CD4-positive, alpha-beta T cell (primary cell): ENCODE results near the gene FUZ. TPM values are rescaled to one million over a fixed set of nuclear protein-coding genes. Genes with fewer than 3 reads are reported as not detected.

ENCODE experiments used
- ATAC-seq: fragments of 200-7000 bp; cut with Tn5 transposase; one replicate; pipeline ENCODE4 v1.10.0; 2022; ENCODE audit warnings: mild to moderate bottlenecking; ENCODE audit not compliant: poor library complexity
- CTCF ChIA-PET: fragments of 350-600 bp; sonication (Branson Sonifier 250); formaldehyde crosslinking; loops from one replicate; lab custom pipeline; 2021; ENCODE audit warnings: antibody characterized with exemption, inconsistent platforms; lab: Charles Lee
- POLR2A ChIA-PET: fragments of 350-600 bp; sonication (Branson Sonifier 250); formaldehyde crosslinking; loops from one replicate; lab custom pipeline; 2021; ENCODE audit warnings: antibody characterized with exemption, inconsistent platforms; lab: Charles Lee
- DNase-seq, 14 experiments: peaks; one replicate each; pipeline ENCODE4 v3.0.0-alpha.2; 2013 to 2020; ENCODE audit warnings: mixed read lengths in 2 of 14
- H3K27ac ChIP-seq, 2 donors: one replicate each; pipeline versions ENCODE4 v1.5.1 to v1.7.0; 2013; ENCODE audit warnings: low read length in 2 of 2, low read depth in 1 of 2, mild to moderate bottlenecking in 1 of 2
- H3K27me3 ChIP-seq, 2 experiments: 1 replicate in 1 of 2; 2 replicates in 1 of 2; pipeline versions ENCODE4 v1.6.1 to v1.7.0; 2013; ENCODE audit warnings: low read length in 2 of 2, control low read depth in 1 of 2, mild to moderate bottlenecking in 1 of 2, moderate library complexity in 1 of 2; ENCODE audit not compliant: insufficient read depth in 2 of 2, control insufficient read depth in 1 of 2
- H3K36me3 ChIP-seq: one replicate; pipeline ENCODE4 v1.6.1; 2013; ENCODE audit warnings: low read length, control low read depth; ENCODE audit not compliant: insufficient read depth
- H3K4me1 ChIP-seq: one replicate; pipeline ENCODE4 v1.6.1; 2013; ENCODE audit warnings: low read length, control low read depth; ENCODE audit not compliant: insufficient read depth
- H3K4me3 ChIP-seq: one replicate; pipeline ENCODE4 v1.5.1; 2013; ENCODE audit warnings: mild to moderate bottlenecking, low read length, moderate library complexity
- H3K9me3 ChIP-seq, 2 experiments: 1 replicate in 1 of 2; 2 replicates in 1 of 2; pipeline versions ENCODE4 v1.6.1 to v1.7.0; 2013; ENCODE audit warnings: low read length in 2 of 2, mild to moderate bottlenecking in 2 of 2, control low read depth in 1 of 2, moderate library complexity in 1 of 2; ENCODE audit not compliant: control insufficient read depth in 1 of 2, insufficient read depth in 1 of 2
- H3K27ac Mint-ChIP-seq: one replicate; pipeline ENCODE4 v1.8.0; 2020; ENCODE audit warnings: mixed read lengths
- H3K27me3 Mint-ChIP-seq: one replicate; pipeline ENCODE4 v1.8.0; 2021; ENCODE audit warnings: mixed read lengths
- H3K36me3 Mint-ChIP-seq: one replicate; pipeline ENCODE4 v1.8.0; 2021; ENCODE audit warnings: low read depth, mixed read lengths
- H3K4me1 Mint-ChIP-seq: one replicate; pipeline ENCODE4 v1.8.0; 2021; ENCODE audit warnings: low read depth, mixed read lengths
- H3K4me3 Mint-ChIP-seq: one replicate; pipeline ENCODE4 v1.8.0; 2020; ENCODE audit warnings: mild to moderate bottlenecking, mixed read lengths
- H3K9me3 Mint-ChIP-seq: one replicate; pipeline ENCODE4 v1.8.0; 2020; ENCODE audit warnings: mixed read lengths
- intact Hi-C, 2 experiments: fragments of 100-400 bp; cut with DNase I in 1 of 2; cut with micrococcal nuclease in 1 of 2; formaldehyde crosslinking; loops; one replicate each; pipeline versions ENCODE4 v1.15.1 to v1.9.0; 2023 to 2025; cut with DNase I, micrococcal nuclease
- total RNA-seq, 174 experiments: library from RNA in 2 of 174; stranded (reverse) in 2 of 174; gene quantifications; one replicate each; pipeline ENCODE4 v1.2.3 and lab custom pipeline; 2021 to 2026
- TF ChIP-seq, protein P1 (sequence below): fragments of 200-600 bp; IDR thresholded peaks from one replicate; pipeline ENCODE4 v1.8.0; 2022; ENCODE audit warnings: antibody characterized with exemption, mild to moderate bottlenecking

FUZ gene
- total RNA-seq, 2 experiments from 2014 or later, result 14.9 to 15.2 TPM

- no peaks in the 10 kb centered on the region for H3K9me3 ChIP-seq
- H3K27ac Mint-ChIP-seq, result no peak overlapping the region
- CTCF ChIA-PET, result interaction anchor here (0.9 kb wide), 1 partner anchor 41 kb away, joined by 3 read pairs; no protein-coding TSS in a partner anchor
Observed at GRCh38 chr19:49848938-49849337, 35.8 kb upstream of the FUZ start.

DNA sequence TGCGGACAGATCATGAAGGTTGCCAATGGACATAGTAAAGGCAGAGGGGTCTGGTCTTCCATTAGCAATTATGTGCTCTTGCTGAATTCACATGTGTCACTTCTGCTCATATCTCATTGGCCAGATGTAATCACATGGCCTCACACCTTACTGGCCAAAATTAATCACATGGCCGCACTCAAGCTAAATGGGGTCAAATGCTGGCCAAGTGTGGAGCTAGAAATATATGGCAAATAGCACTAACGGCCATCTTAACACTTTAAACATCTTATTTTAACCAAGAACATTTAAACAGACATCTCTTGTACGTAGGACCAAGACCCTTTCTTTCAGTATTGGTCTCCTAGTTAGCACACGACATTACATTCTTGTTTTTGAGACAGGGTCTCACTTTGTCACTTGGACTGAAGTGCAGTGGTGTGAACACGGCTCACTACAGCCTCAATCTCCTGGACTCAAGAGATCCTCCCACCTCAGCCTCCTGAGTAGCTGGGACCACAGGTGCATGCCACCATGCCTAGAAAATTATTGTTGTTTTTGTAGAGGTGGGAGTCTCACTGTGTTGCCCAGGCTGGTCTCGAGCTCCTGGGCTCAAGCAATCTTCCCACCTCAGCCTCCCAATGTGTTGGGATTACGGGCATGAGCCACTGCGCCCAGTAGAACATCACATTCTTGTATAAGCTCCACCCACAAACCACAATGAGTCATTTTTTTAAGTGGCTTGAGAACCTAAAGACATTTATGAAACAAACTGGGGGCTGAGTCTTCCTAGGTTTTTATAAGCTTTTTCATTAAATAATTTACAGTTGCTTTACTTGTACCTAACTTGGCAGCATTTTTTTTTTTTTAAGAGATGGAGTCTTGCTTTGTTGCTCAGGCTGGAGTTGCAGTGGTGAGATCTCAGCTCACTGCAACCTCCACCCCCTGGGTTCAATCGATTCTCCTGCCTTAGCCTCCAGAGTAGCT lies 34.9 kb upstream of the FUZ start:
- peak overlapping the region; percentile 80 for H3K4me3 Mint-ChIP-seq
- intact Hi-C loops, result no loop called here
- DNase-seq, result peak in 4 of 14 experiments; percentile 24 to 69 (median 56)

More at GRCh38 chr19:49848938-49849337, 35.8 kb upstream of the FUZ start:
- ATAC-seq (no peak), DNase-seq (no peak)
- Histone ChIP-seq H3K4me3 (no peak overlapping the region), H3K27ac (no peak overlapping the region), H3K4me1 (peaks cover 50% of the 10 kb centered on the region), H3K27me3 (no peaks in the 10 kb centered on the region), H3K36me3 (no peaks in the 10 kb centered on the region)
- peak overlapping the region; percentile 87 for H3K4me3 Mint-ChIP-seq
- no peaks in the 10 kb centered on the region for H3K9me3 Mint-ChIP-seq
- H3K27me3 Mint-ChIP-seq, result no peaks in the 10 kb centered on the region
- TF ChIP-seq, protein P1, sequence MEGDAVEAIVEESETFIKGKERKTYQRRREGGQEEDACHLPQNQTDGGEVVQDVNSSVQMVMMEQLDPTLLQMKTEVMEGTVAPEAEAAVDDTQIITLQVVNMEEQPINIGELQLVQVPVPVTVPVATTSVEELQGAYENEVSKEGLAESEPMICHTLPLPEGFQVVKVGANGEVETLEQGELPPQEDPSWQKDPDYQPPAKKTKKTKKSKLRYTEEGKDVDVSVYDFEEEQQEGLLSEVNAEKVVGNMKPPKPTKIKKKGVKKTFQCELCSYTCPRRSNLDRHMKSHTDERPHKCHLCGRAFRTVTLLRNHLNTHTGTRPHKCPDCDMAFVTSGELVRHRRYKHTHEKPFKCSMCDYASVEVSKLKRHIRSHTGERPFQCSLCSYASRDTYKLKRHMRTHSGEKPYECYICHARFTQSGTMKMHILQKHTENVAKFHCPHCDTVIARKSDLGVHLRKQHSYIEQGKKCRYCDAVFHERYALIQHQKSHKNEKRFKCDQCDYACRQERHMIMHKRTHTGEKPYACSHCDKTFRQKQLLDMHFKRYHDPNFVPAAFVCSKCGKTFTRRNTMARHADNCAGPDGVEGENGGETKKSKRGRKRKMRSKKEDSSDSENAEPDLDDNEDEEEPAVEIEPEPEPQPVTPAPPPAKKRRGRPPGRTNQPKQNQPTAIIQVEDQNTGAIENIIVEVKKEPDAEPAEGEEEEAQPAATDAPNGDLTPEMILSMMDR, result no peak
- intact Hi-C loops, result no loop called here
- H3K36me3 Mint-ChIP-seq, result peaks cover 17% of the 10 kb centered on the region
- POLR2A ChIA-PET, result interaction anchor here (1.4 to 2.5 kb wide), 3 partner anchors 20 to 36 kb away, joined by 3 to 11 read pairs (median 7); partner anchors contain the start of genes AKT1S1, FUZ and TBC1D17
- peaks cover 35% of the 10 kb centered on the region for H3K4me1 Mint-ChIP-seq

GRCh38 chr19:49846408-49846807 lies 33.3 kb upstream of the FUZ start:
- no peak overlapping the region for H3K4me3 ChIP-seq
- intact Hi-C loops, result no loop called here
- no peaks in the 10 kb centered on the region for H3K27me3 ChIP-seq
- ATAC-seq, result no peak
- no peak for DNase-seq
- Mint-ChIP-seq H3K4me3 (peak overlapping the region; percentile 20), H3K36me3 (peaks cover 6% of the 10 kb centered on the region), H3K27ac (no peak overlapping the region), H3K4me1 (peaks cover 21% of the 10 kb centered on the region), H3K9me3 (no peaks in the 10 kb centered on the region), H3K27me3 (no peaks in the 10 kb centered on the region)
- no peak overlapping the region for H3K27ac ChIP-seq
- POLR2A ChIA-PET, result no interaction called here
- CTCF ChIA-PET, result no interaction called here
- H3K9me3 ChIP-seq, result no peaks in the 10 kb centered on the region
- peaks cover 27% of the 10 kb centered on the region for H3K4me1 ChIP-seq
- H3K36me3 ChIP-seq, result no peaks in the 10 kb centered on the region
- TF ChIP-seq, protein P1, result no peak

More for the DNA sequence above, 34.9 kb upstream of the FUZ start:
- H3K4me3 ChIP-seq, result no peak overlapping the region
- H3K4me1 ChIP-seq, result peaks cover 42% of the 10 kb centered on the region
- H3K4me1 Mint-ChIP-seq, result peaks cover 33% of the 10 kb centered on the region
- no peak overlapping the region for H3K27ac Mint-ChIP-seq
- ChIA-PET CTCF (interaction anchor here (0.9 kb wide), 1 partner anchor 42 kb away, joined by 3 read pairs; no protein-coding TSS in a partner anchor), POLR2A (interaction anchor here (0.9 to 2.5 kb wide), 4 partner anchors 21 to 35 kb away, joined by 3 to 11 read pairs (median 5); partner anchors contain the start of genes AKT1S1, FUZ, MED25 and TBC1D17)
- no peaks in the 10 kb centered on the region for H3K27me3 ChIP-seq
- H3K9me3 Mint-ChIP-seq, result no peaks in the 10 kb centered on the region
- TF ChIP-seq, protein P1, result no peak
- no peaks in the 10 kb centered on the region for H3K36me3 ChIP-seq
- H3K27me3 Mint-ChIP-seq, result no peaks in the 10 kb centered on the region
- no peak for ATAC-seq
- no peaks in the 10 kb centered on the region for H3K9me3 ChIP-seq
- peaks cover 17% of the 10 kb centered on the region for H3K36me3 Mint-ChIP-seq
- H3K27ac ChIP-seq, result no peak overlapping the region
